Forelimb muscle (tissue), 1 donor: ENCODE data around the gene TXNRD2. TPM values are rescaled to one million over a fixed set of nuclear protein-coding genes. Genes with fewer than 3 reads are reported as not detected.

ENCODE experiments used
- DNase-seq: peaks from one replicate; pipeline ENCODE4 v3.0.0-alpha.2; 2013; ENCODE audit warnings: low read depth
- polyA plus RNA-seq: library from polyadenylated mRNA; unstranded; fragments of 120-200 nt; gene quantifications from one replicate; pipeline ENCODE4 v1.2.1, GENCODE V29; 2013; ENCODE audit not compliant: insufficient read length

Gene TXNRD2
- polyA plus RNA-seq, 1 donor: 19.1 TPM

DNA sequence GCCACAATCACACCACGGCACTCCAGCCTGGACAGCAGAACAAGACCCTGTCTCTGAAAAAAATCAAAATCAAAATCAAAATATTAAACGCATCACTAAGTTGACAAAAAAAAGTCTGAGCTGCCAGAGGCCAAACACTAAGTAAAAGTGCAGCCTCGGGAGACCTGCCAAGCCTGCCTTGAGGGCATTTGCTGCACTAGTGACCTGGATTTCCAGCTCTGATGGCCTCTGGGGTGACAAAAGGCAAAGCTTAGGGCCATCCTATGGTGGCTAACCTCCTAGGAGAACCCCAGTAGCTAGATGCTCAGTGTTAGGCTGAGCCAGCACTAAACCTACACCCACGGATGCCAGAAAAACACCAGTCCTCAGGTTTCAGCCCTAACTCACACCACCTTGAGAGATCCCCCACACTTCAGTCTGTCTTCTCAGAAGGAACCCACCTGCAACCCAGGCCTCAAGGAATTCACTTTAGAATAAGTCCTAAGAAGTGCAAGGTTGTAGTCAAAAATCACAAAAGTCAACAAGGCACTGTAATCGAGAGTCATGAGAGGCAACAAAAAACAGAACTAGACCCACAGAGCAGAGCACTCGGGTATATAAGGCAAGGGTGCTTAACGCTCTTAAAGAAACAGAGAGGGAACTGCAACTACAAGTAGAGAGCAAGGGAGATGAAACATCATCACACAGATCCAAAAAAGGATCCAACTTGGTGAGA is 115.6 kb downstream of the TXNRD2 start:
- no peak for DNase-seq

Other genes with a start within 250 kb of the TXNRD2 start
- 130 TPM for gene SEPTIN5, start 227.3 kb downstream of the TXNRD2 start, polyA plus RNA-seq
- 18.3 TPM for gene GP1BB, start 218.3 kb downstream of the TXNRD2 start, polyA plus RNA-seq
- gene TBX1, start 181.0 kb downstream of the TXNRD2 start, polyA plus RNA-seq: 25.3 TPM
- 3.9 TPM for gene GNB1L, start 86.9 kb downstream of the TXNRD2 start, polyA plus RNA-seq
- gene RTL10, start 86.9 kb downstream of the TXNRD2 start, polyA plus RNA-seq: 12.0 TPM
- gene COMT, start within 50 bp of the TXNRD2 start, polyA plus RNA-seq: 90.1 TPM
- gene ARVCF, start 75.0 kb upstream of the TXNRD2 start, polyA plus RNA-seq: 122 TPM
- gene TANGO2, start 79.3 kb upstream of the TXNRD2 start, polyA plus RNA-seq: 9.4 TPM
- 41.7 TPM for gene DGCR8, start 138.4 kb upstream of the TXNRD2 start, polyA plus RNA-seq
- gene RANBP1, start 174.3 kb upstream of the TXNRD2 start, polyA plus RNA-seq: 91.1 TPM
- gene TRMT2A, start 175.4 kb upstream of the TXNRD2 start, polyA plus RNA-seq: 50.2 TPM
- 41.3 TPM for gene ZDHHC8, start 190.0 kb upstream of the TXNRD2 start, polyA plus RNA-seq
- gene CCDC188, start 209.2 kb upstream of the TXNRD2 start, polyA plus RNA-seq: 2.2 TPM